ENCODE measurements around the gene MPPED1.

DNA sequence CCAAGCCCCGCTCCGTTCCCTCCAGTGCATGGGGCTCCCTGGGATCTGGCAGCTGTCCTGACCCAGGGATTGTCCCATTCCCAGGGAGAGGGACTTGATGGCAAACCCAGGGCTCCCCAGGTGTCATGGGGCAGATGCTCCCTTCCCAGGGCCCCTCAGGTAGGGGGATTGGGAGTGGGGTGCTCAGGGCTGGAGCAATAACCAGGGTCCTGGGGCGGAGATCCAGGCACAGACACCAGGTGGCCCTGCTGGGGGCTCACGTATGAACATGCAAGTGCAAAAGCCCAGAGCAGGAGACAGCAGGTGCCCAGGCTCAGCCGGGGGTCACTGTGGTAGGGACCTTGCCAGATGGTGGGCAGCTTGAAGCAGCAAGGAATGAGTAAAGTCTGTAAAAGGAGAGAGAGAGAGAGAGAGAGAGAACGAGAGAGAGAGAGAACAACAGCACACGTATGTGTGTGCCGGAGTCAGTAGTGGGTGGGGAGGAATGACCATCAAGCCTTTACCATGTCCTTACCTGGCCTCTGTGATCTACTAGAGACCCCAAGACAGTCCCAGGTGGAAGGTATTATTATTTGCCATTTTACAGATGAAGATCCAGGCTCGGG is 19.3 kb upstream of the MPPED1 start:
- TF ChIP-seq SP1 (CRISPR knock-in tag; conservative IDR thresholded peaks at IDR 0.05) (no peak), NR1H2 (CRISPR knock-in tag; IDR thresholded peaks at IDR 0.05) (no peak), CREB1 (CRISPR knock-in tag; IDR thresholded peaks at IDR 0.05) (no peak), FOXP1 (CRISPR knock-in tag; IDR thresholded peaks at IDR 0.05; ENCODE audit: borderline replicate concordance) (no peak), ETV6 (CRISPR knock-in tag; IDR thresholded peaks at IDR 0.05) (no peak)
- TF ChIP-seq, protein P1, sequence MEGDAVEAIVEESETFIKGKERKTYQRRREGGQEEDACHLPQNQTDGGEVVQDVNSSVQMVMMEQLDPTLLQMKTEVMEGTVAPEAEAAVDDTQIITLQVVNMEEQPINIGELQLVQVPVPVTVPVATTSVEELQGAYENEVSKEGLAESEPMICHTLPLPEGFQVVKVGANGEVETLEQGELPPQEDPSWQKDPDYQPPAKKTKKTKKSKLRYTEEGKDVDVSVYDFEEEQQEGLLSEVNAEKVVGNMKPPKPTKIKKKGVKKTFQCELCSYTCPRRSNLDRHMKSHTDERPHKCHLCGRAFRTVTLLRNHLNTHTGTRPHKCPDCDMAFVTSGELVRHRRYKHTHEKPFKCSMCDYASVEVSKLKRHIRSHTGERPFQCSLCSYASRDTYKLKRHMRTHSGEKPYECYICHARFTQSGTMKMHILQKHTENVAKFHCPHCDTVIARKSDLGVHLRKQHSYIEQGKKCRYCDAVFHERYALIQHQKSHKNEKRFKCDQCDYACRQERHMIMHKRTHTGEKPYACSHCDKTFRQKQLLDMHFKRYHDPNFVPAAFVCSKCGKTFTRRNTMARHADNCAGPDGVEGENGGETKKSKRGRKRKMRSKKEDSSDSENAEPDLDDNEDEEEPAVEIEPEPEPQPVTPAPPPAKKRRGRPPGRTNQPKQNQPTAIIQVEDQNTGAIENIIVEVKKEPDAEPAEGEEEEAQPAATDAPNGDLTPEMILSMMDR (IDR thresholded peaks at IDR 0.05) = no peak

Measured in WTC11 (cell line).